WTC11 (cell line): ENCODE results near the gene GSTM1. TPM values are rescaled to one million over a fixed set of nuclear protein-coding genes. Genes with fewer than 3 reads are reported as not detected.

ENCODE experiments used
- ATAC-seq: fragments of 200-7000 bp; cut with Tn5 transposase; 2 replicates; pipeline ENCODE4 v1.10.0; 2021; ENCODE audit warnings: mild to moderate bottlenecking, moderate library complexity
- CTCF ChIA-PET: fragments of 300-600 bp; sonication (Branson Sonifier 250); formaldehyde crosslinking; loops from one replicate; lab custom pipeline; 2021; ENCODE audit warnings: antibody characterized with exemption; lab: Charles Lee
- POLR2A ChIA-PET: fragments of 350-600 bp; sonication (Branson Sonifier 250); formaldehyde crosslinking; loops from one replicate; lab custom pipeline; 2021; ENCODE audit warnings: antibody characterized with exemption; lab: Charles Lee
- DNase-seq: peaks from one replicate; pipeline ENCODE4 v3.0.0; 2021; ENCODE audit warnings: low spot score
- H3K27ac Mint-ChIP-seq: 2 replicates; pipeline ENCODE4 v1.8.0; 2021; ENCODE audit warnings: mixed read lengths
- H3K27me3 Mint-ChIP-seq: 2 replicates; pipeline ENCODE4 v1.8.0; 2021; ENCODE audit warnings: low read depth, mild to moderate bottlenecking, moderate library complexity, mixed read lengths
- H3K36me3 Mint-ChIP-seq: 2 replicates; pipeline ENCODE4 v1.8.0; 2021; ENCODE audit warnings: mixed read lengths
- H3K4me1 Mint-ChIP-seq: 2 replicates; pipeline ENCODE4 v1.8.0; 2022; ENCODE audit warnings: mixed read lengths
- H3K4me3 Mint-ChIP-seq: 2 replicates; pipeline ENCODE4 v1.8.0; 2021; ENCODE audit warnings: mild to moderate bottlenecking, moderate library complexity, mixed read lengths
- H3K9me3 Mint-ChIP-seq: 2 replicates; pipeline ENCODE4 v1.8.0; 2021; ENCODE audit warnings: mixed read lengths
- CREM ChIP-seq: sonication (generic); formaldehyde crosslinking; IDR thresholded peaks from 2 replicates; pipeline ENCODE4 v1.8.1; 2022; ENCODE audit warnings: mild to moderate bottlenecking, missing genetic modification reagents, moderate library complexity
- ELF4 ChIP-seq: sonication (generic); formaldehyde crosslinking; IDR thresholded peaks from 2 replicates; pipeline ENCODE4 v1.8.1; 2022; ENCODE audit warnings: low read depth, mild to moderate bottlenecking, moderate library complexity, missing genetic modification reagents
- EMX1 ChIP-seq: fragments of 250-450 bp; sonication (Bioruptor Pico); IDR thresholded peaks from 2 replicates; pipeline ENCODE4 v1.8.0; 2021; ENCODE audit warnings: mild to moderate bottlenecking
- FOXJ3 ChIP-seq: sonication (generic); formaldehyde crosslinking; IDR thresholded peaks from 2 replicates; pipeline ENCODE4 v1.9.0; 2021; ENCODE audit warnings: missing genetic modification reagents, mild to moderate bottlenecking, borderline replicate concordance
- HMGA2 ChIP-seq: fragments of 250-450 bp; sonication (Bioruptor Pico); IDR thresholded peaks from 2 replicates; pipeline ENCODE4 v1.4.0; 2021; ENCODE audit warnings: mild to moderate bottlenecking, moderate library complexity
- IRF2 ChIP-seq: sonication (generic); formaldehyde crosslinking; IDR thresholded peaks from 2 replicates; pipeline ENCODE4 v1.8.0; 2022; ENCODE audit warnings: low read depth, missing genetic modification reagents, borderline replicate concordance
- JAZF1 ChIP-seq: fragments of 250-450 bp; sonication (Bioruptor Pico); IDR thresholded peaks from 2 replicates; pipeline ENCODE4 v1.9.0; 2021; ENCODE audit warnings: moderate library complexity, mild to moderate bottlenecking, inconsistent platforms
- NFE2L1 ChIP-seq: sonication (generic); formaldehyde crosslinking; IDR thresholded peaks from 2 replicates; pipeline ENCODE4 v1.8.1; 2023; ENCODE audit warnings: missing genetic modification reagents
- NFYB ChIP-seq: sonication (generic); formaldehyde crosslinking; conservative IDR thresholded peaks from 2 replicates; pipeline ENCODE4 v1.8.0; 2022; ENCODE audit warnings: low read depth, missing genetic modification reagents
- SP1 ChIP-seq: sonication (generic); formaldehyde crosslinking; conservative IDR thresholded peaks from 2 replicates; pipeline ENCODE4 v1.8.1; 2022; ENCODE audit warnings: missing genetic modification reagents
- TEAD1 ChIP-seq: sonication (generic); formaldehyde crosslinking; IDR thresholded peaks from 2 replicates; pipeline ENCODE4 v1.8.0; 2022; ENCODE audit warnings: mild to moderate bottlenecking, missing genetic modification reagents
- TEAD4 ChIP-seq: sonication (generic); formaldehyde crosslinking; IDR thresholded peaks from 2 replicates; pipeline ENCODE4 v1.8.0; 2022; ENCODE audit warnings: mild to moderate bottlenecking, missing genetic modification reagents
- ZNF121 ChIP-seq: sonication (generic); formaldehyde crosslinking; IDR thresholded peaks from 2 replicates; pipeline ENCODE4 v1.8.0; 2023; ENCODE audit warnings: missing genetic modification reagents
- ZNF219 ChIP-seq: sonication (generic); formaldehyde crosslinking; IDR thresholded peaks from 2 replicates; pipeline ENCODE4 v1.8.0; 2023; ENCODE audit warnings: missing genetic modification reagents, mild to moderate bottlenecking, borderline replicate concordance
- ZNF423 ChIP-seq: fragments of 250-450 bp; sonication (Bioruptor Pico); IDR thresholded peaks from 2 replicates; pipeline ENCODE4 v2.1.2; 2022; ENCODE audit warnings: mild to moderate bottlenecking, moderate library complexity
- total RNA-seq: library from RNA; stranded (reverse); gene quantifications from 3 replicates; pipeline ENCODE4 v1.2.3, GENCODE V29; 2021
- TF ChIP-seq, protein P1 (sequence below): sonication (generic); formaldehyde crosslinking; IDR thresholded peaks from 2 replicates; pipeline ENCODE4 v1.8.0; 2023; ENCODE audit warnings: missing genetic modification reagents, mild to moderate bottlenecking, borderline replicate concordance
- TF ChIP-seq, protein P2 (sequence below): fragments of 250-450 bp; sonication (Bioruptor Pico); conservative IDR thresholded peaks from 2 replicates; pipeline ENCODE4 v1.9.0; 2021; ENCODE audit warnings: mild to moderate bottlenecking
- TF ChIP-seq, protein P3 (sequence below): sonication (generic); formaldehyde crosslinking; IDR thresholded peaks from 2 replicates; pipeline ENCODE4 v1.8.1; 2022; ENCODE audit warnings: low read depth, mild to moderate bottlenecking, moderate library complexity, missing genetic modification reagents, borderline replicate concordance
- TF ChIP-seq, protein P4 (sequence below): fragments of 250-450 bp; sonication (Bioruptor Pico); IDR thresholded peaks from 2 replicates; pipeline ENCODE4 v1.9.0; 2021; ENCODE audit warnings: moderate library complexity, mild to moderate bottlenecking, inconsistent platforms, borderline replicate concordance
- TF ChIP-seq, protein P5 (sequence below): sonication (generic); formaldehyde crosslinking; IDR thresholded peaks from 2 replicates; pipeline ENCODE4 v1.8.0; 2023; ENCODE audit warnings: mild to moderate bottlenecking, missing genetic modification reagents
- TF ChIP-seq, protein P6 (sequence below): sonication (generic); formaldehyde crosslinking; IDR thresholded peaks from 2 replicates; pipeline ENCODE4 v1.8.0; 2022; ENCODE audit warnings: mild to moderate bottlenecking, missing genetic modification reagents
- TF ChIP-seq, protein P7 (sequence below): fragments of 250-450 bp; sonication (Bioruptor Pico); IDR thresholded peaks from 2 replicates; pipeline ENCODE4 v1.9.0; 2021; ENCODE audit warnings: mild to moderate bottlenecking

The GSTM1 gene
- total RNA-seq, 1 experiment from 2014 or later: not detected

DNA sequence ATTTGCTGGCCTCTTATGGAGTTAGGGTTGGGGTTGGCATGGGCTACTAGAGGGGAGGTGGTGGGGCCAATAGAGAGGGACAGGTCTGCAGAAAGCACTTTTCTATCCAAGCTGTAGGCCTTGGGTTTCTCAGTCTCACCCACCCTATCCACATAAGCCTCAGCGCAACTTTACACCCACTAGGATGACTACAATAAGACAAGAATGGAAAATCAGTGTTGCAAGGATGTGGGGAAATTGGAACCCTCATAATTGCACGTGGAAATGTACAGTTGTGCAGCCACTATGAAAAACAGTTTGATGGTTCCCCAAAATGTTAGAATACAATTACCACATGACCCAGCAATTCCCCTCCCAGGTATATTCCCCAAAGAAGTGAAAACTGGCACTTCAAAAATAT, 45.8 kb upstream of the GSTM1 start (continued):
- TF ChIP-seq, protein P1, sequence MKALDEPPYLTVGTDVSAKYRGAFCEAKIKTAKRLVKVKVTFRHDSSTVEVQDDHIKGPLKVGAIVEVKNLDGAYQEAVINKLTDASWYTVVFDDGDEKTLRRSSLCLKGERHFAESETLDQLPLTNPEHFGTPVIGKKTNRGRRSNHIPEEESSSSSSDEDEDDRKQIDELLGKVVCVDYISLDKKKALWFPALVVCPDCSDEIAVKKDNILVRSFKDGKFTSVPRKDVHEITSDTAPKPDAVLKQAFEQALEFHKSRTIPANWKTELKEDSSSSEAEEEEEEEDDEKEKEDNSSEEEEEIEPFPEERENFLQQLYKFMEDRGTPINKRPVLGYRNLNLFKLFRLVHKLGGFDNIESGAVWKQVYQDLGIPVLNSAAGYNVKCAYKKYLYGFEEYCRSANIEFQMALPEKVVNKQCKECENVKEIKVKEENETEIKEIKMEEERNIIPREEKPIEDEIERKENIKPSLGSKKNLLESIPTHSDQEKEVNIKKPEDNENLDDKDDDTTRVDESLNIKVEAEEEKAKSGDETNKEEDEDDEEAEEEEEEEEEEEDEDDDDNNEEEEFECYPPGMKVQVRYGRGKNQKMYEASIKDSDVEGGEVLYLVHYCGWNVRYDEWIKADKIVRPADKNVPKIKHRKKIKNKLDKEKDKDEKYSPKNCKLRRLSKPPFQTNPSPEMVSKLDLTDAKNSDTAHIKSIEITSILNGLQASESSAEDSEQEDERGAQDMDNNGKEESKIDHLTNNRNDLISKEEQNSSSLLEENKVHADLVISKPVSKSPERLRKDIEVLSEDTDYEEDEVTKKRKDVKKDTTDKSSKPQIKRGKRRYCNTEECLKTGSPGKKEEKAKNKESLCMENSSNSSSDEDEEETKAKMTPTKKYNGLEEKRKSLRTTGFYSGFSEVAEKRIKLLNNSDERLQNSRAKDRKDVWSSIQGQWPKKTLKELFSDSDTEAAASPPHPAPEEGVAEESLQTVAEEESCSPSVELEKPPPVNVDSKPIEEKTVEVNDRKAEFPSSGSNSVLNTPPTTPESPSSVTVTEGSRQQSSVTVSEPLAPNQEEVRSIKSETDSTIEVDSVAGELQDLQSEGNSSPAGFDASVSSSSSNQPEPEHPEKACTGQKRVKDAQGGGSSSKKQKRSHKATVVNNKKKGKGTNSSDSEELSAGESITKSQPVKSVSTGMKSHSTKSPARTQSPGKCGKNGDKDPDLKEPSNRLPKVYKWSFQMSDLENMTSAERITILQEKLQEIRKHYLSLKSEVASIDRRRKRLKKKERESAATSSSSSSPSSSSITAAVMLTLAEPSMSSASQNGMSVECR: no peak
- TF ChIP-seq, protein P2, sequence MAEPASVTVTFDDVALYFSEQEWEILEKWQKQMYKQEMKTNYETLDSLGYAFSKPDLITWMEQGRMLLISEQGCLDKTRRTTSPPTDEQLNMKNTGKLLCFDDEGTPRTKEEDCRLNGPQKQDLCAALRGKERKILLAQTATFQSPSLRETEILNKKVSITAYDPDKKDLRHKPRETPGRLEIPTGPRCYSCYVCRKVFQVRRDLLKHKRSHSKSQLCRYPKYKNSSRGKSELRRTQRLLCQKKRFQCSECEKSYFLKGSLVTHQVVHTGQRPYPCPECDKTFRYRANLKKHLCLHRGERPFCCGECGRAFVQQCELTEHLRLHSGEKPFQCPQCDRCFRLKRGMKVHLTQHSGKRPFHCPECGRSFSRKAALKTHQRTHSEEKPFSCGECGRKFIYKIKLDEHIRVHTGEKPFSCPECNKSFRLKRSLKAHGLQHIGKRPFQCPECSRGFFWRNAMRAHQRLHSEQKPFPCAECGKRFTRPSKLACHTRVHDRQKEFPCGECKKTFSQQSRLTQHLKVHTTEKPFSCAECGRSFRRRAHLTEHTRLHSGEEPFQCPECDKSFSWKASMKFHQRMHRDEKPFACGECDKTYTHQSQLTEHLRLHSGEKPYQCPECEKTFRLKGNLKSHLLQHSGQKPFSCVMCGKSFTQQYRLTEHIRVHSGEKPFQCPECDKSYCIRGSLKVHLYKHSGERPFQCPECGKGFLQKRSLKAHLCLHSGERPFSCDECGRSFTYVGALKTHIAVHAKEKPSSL (CRISPR knock-in tag): no peak
- TF ChIP-seq, protein P3, sequence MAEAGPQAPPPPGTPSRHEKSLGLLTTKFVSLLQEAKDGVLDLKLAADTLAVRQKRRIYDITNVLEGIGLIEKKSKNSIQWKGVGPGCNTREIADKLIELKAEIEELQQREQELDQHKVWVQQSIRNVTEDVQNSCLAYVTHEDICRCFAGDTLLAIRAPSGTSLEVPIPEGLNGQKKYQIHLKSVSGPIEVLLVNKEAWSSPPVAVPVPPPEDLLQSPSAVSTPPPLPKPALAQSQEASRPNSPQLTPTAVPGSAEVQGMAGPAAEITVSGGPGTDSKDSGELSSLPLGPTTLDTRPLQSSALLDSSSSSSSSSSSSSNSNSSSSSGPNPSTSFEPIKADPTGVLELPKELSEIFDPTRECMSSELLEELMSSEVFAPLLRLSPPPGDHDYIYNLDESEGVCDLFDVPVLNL (CRISPR knock-in tag): no peak
- no peak for TF ChIP-seq NFYB (CRISPR knock-in tag)

DNA sequence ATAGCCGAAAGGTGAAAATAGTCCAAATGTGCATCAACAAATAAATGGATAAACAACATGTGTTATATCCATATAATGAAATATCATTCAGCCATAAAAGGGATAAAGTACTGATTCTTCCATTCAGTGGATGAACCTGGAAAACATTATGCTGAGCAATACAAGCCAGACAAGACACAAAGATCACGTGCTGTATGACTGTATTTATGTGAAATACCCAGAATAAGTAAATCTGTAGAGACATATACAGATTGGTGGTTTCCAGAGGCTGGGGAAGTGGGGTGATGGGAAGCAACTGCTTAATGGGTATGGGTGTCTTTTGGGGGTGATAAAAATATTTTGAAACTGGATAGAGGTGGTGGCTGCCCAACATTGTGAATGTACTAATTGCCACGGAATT, 45.0 kb upstream of the GSTM1 start:
- Mint-ChIP-seq H3K27ac (no peak overlapping the region), H3K4me1 (peaks cover 7% of the 10 kb centered on the region), H3K27me3 (peaks cover 5% of the 10 kb centered on the region; the same call in 1 of the 2 replicates), H3K36me3 (no peaks in the 10 kb centered on the region), H3K4me3 (no peak overlapping the region), H3K9me3 (no peaks in the 10 kb centered on the region)
- DNase-seq: no peak
- ChIA-PET CTCF (interaction anchor here (0.6 to 6.8 kb wide), 11 partner anchors 9 to 342 kb away, joined by 3 to 188 read pairs (median 5); partner anchors contain the start of genes AHCYL1, GNAI3, GSTM2 and GSTM4), POLR2A (interaction anchor here (1.5 kb wide), 1 partner anchor 22 kb away, joined by 3 read pairs; no protein-coding TSS in a partner anchor)
- ATAC-seq: no peak
- TF ChIP-seq ELF4 (CRISPR knock-in tag) (no peak), SP1 (CRISPR knock-in tag) (no peak), FOXJ3 (CRISPR knock-in tag) (no peak), EMX1 (no peak), JAZF1 (CRISPR knock-in tag) (no peak), IRF2 (CRISPR knock-in tag) (no peak), ZNF219 (no peak), ZNF121 (CRISPR knock-in tag) (no peak), ZNF423 (CRISPR knock-in tag) (no peak), NFE2L1 (CRISPR knock-in tag) (no peak), TEAD1 (CRISPR knock-in tag) (no peak), CREM (CRISPR knock-in tag) (no peak), HMGA2 (CRISPR knock-in tag) (no peak), TEAD4 (no peak)
- TF ChIP-seq, protein P4, sequence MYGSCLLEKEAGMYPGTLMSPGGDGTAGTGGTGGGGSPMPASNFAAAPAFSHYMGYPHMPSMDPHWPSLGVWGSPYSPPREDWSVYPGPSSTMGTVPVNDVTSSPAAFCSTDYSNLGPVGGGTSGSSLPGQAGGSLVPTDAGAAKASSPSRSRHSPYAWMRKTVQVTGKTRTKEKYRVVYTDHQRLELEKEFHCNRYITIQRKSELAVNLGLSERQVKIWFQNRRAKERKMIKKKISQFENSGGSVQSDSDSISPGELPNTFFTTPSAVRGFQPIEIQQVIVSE (CRISPR knock-in tag): no peak
- TF ChIP-seq, protein P5, sequence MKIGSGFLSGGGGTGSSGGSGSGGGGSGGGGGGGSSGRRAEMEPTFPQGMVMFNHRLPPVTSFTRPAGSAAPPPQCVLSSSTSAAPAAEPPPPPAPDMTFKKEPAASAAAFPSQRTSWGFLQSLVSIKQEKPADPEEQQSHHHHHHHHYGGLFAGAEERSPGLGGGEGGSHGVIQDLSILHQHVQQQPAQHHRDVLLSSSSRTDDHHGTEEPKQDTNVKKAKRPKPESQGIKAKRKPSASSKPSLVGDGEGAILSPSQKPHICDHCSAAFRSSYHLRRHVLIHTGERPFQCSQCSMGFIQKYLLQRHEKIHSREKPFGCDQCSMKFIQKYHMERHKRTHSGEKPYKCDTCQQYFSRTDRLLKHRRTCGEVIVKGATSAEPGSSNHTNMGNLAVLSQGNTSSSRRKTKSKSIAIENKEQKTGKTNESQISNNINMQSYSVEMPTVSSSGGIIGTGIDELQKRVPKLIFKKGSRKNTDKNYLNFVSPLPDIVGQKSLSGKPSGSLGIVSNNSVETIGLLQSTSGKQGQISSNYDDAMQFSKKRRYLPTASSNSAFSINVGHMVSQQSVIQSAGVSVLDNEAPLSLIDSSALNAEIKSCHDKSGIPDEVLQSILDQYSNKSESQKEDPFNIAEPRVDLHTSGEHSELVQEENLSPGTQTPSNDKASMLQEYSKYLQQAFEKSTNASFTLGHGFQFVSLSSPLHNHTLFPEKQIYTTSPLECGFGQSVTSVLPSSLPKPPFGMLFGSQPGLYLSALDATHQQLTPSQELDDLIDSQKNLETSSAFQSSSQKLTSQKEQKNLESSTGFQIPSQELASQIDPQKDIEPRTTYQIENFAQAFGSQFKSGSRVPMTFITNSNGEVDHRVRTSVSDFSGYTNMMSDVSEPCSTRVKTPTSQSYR (CRISPR knock-in tag): no peak
- TF ChIP-seq, protein P6, sequence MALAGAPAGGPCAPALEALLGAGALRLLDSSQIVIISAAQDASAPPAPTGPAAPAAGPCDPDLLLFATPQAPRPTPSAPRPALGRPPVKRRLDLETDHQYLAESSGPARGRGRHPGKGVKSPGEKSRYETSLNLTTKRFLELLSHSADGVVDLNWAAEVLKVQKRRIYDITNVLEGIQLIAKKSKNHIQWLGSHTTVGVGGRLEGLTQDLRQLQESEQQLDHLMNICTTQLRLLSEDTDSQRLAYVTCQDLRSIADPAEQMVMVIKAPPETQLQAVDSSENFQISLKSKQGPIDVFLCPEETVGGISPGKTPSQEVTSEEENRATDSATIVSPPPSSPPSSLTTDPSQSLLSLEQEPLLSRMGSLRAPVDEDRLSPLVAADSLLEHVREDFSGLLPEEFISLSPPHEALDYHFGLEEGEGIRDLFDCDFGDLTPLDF: no peak
- TF ChIP-seq, protein P2 (CRISPR knock-in tag): no peak
- TF ChIP-seq, protein P7, sequence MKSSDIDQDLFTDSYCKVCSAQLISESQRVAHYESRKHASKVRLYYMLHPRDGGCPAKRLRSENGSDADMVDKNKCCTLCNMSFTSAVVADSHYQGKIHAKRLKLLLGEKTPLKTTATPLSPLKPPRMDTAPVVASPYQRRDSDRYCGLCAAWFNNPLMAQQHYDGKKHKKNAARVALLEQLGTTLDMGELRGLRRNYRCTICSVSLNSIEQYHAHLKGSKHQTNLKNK: no peak
